ENCODE measurements around the gene NUP98. TPM values are rescaled to one million over a fixed set of nuclear protein-coding genes. Genes with fewer than 3 reads are reported as not detected.

The NUP98 gene
- total and polyA plus RNA-seq, 10 of the 15 experiments (the other 5 are each of a cell fraction or from before 2014, with no cell fraction given), result 21.7 to 108 (median 78.9) TPM

DNA sequence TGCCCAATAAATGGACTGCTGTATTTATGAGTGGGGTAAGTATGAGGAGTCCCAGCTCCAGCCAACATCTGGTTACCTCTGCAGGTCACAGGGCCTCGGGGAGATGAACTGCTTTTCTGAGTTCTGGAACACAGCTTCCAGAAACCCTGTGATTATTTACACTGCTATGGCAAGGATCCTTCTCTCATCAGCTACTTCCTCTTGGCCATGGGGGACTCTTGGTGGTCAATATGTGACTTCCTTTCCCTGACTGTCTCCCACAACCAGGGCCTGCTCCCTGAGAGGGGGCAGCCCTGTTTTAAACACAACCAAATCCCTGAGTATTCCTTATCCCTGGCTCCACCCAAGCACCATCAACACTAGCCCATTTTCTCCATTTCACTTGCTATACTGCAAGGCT is 33.4 kb upstream of the NUP98 start (continued):
- TF ChIP-seq STAT3 (IDR thresholded peaks at IDR 0.05; ENCODE audit: low read depth, low read length), result no peak
- no peak for TF ChIP-seq FOXK2 (IDR thresholded peaks at IDR 0.05)
- no peak for TF ChIP-seq BHLHE40 (IDR thresholded peaks at IDR 0.05; ENCODE audit: borderline replicate concordance in 1 of 2, low read depth in 2 of 2, low read length in 1 of 2)

- H3K27ac ChIP-seq (ENCODE audit: control insufficient read depth, insufficient read depth), result no peak overlapping the region
- TF ChIP-seq SUPT20H (IDR thresholded peaks at IDR 0.05; ENCODE audit: borderline replicate concordance, control insufficient read depth, low read depth, low read length) (no peak), CHD2 (IDR thresholded peaks at IDR 0.05; ENCODE audit: borderline replicate concordance, low read depth, low read length) (no peak), FOXM1 (IDR thresholded peaks at IDR 0.05; ENCODE audit: low read depth, low read length) (no peak), RAD51 (IDR thresholded peaks at IDR 0.05) (no peak), SREBF2 (IDR thresholded peaks at IDR 0.05; ENCODE audit: low read length) (no peak), BMI1 (IDR thresholded peaks at IDR 0.05; ENCODE audit: borderline replicate concordance) (no peak), KLF5 (IDR thresholded peaks at IDR 0.05; ENCODE audit: partially characterized antibody) (no peak), CBX5 (IDR thresholded peaks at IDR 0.05; ENCODE audit: low read depth) (no peak), JUNB (IDR thresholded peaks at IDR 0.05) (no peak), ASH2L (IDR thresholded peaks at IDR 0.05; ENCODE audit: borderline replicate concordance, low read depth) (no peak), E2F4 (IDR thresholded peaks at IDR 0.05; ENCODE audit: low read depth, low read length) (no peak), SREBF1 (IDR thresholded peaks at IDR 0.05; ENCODE audit: low read length) (no peak), RELA (IDR thresholded peaks at IDR 0.05; ENCODE audit: borderline replicate concordance, partially characterized antibody) (no peak), CHD4 (IDR thresholded peaks at IDR 0.05) (no peak)
- TF ChIP-seq, protein P1, sequence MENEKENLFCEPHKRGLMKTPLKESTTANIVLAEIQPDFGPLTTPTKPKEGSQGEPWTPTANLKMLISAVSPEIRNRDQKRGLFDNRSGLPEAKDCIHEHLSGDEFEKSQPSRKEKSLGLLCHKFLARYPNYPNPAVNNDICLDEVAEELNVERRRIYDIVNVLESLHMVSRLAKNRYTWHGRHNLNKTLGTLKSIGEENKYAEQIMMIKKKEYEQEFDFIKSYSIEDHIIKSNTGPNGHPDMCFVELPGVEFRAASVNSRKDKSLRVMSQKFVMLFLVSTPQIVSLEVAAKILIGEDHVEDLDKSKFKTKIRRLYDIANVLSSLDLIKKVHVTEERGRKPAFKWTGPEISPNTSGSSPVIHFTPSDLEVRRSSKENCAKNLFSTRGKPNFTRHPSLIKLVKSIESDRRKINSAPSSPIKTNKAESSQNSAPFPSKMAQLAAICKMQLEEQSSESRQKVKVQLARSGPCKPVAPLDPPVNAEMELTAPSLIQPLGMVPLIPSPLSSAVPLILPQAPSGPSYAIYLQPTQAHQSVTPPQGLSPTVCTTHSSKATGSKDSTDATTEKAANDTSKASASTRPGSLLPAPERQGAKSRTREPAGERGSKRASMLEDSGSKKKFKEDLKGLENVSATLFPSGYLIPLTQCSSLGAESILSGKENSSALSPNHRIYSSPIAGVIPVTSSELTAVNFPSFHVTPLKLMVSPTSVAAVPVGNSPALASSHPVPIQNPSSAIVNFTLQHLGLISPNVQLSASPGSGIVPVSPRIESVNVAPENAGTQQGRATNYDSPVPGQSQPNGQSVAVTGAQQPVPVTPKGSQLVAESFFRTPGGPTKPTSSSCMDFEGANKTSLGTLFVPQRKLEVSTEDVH (IDR thresholded peaks at IDR 0.05; ENCODE audit: low read depth, partially characterized antibody), result no peak
Measured at GRCh38 chr11:3830088-3830487, 32.7 kb upstream of the NUP98 start.

More at GRCh38 chr11:3830088-3830487, 32.7 kb upstream of the NUP98 start:
- CTCF ChIA-PET, result interaction anchor here (0.7 to 39.6 kb wide), 4 partner anchors 11 to 243 kb away, joined by 3 to 1047 read pairs (median 13); partner anchors contain the start of genes RHOG and STIM1
- H3K4me3 ChIP-seq, result no peak overlapping the region
- ATAC-seq (no peak), DNase-seq (ENCODE audit: low read depth, low spot score) (no peak), FAIRE-seq (no peak)
- peaks cover 51% of the 10 kb centered on the region for H3K79me2 ChIP-seq (ENCODE audit: control insufficient read depth, insufficient read depth, low read length)
- 84% methylated on average over 3 of the region's 3 CpGs for WGBS (ENCODE audit: insufficient coverage, insufficient replicate concordance, low lambda C conversion rate, missing lambda C conversion rate)
- in situ Hi-C loops (cut with MboI), result loop anchor here (25.0 kb wide), 1 partner anchor 557 kb away; the partner anchor contains the start of gene TRIM21
- RAD21 ChIA-PET (ENCODE audit: unreplicated experiment), result interaction anchor here (2.4 to 12.7 kb wide), 2 partner anchors 11 to 25 kb away, joined by 14 to 304 read pairs; partner anchors contain the start of genes RHOG and STIM1
- H3K36me3 ChIP-seq (ENCODE audit: control insufficient read depth in 2 of 2, insufficient read depth in 2 of 2, low read length in 1 of 2), result peaks cover 32 to 36% of the 10 kb centered on the region in 2 experiments
- BruUV-seq (replicated peaks), result no TSS peak
- no peak overlapping the region for H2AFZ ChIP-seq (ENCODE audit: control insufficient read depth, low read depth, low read length)
- intact Hi-C loops (cut with micrococcal nuclease; ENCODE audit: unreplicated experiment), result no loop called here
- H3K9ac ChIP-seq (ENCODE audit: control insufficient read depth, insufficient read depth, low read length), result no peak overlapping the region
- SMC1A ChIA-PET (ENCODE audit: uncharacterized antibody, unreplicated experiment), result interaction anchor here (0.6 to 1.6 kb wide), 3 partner anchors 19 to 84 kb away, joined by 3 to 6 read pairs (median 3); partner anchors contain the start of gene STIM1
- POLR2A ChIA-PET, result interaction anchor here (3.4 kb wide), 1 partner anchor 11 kb away, joined by 16 read pairs; the partner anchor contains the start of gene RHOG
- no peaks in the 10 kb centered on the region; the same call in none of the 2 replicates for H4K20me1 ChIP-seq (ENCODE audit: control insufficient read depth, insufficient read depth)
- no peaks in the 10 kb centered on the region for H3K9me3 ChIP-seq (replicated peaks; ENCODE audit: control insufficient read depth, insufficient read depth, low read length)
- H3K27me3 ChIP-seq (replicated peaks in 1 of 2; ENCODE audit: control insufficient read depth in 2 of 2, insufficient read depth in 2 of 2, low read length in 1 of 2), result no peaks in the 10 kb centered on the region
- H3K4me2 ChIP-seq (ENCODE audit: control insufficient read depth, insufficient read depth), result no peak overlapping the region
- peaks cover 19% of the 10 kb centered on the region for H3K4me1 ChIP-seq (ENCODE audit: control insufficient read depth, insufficient read depth, low read length)

Data from GM12878 (cell line).